Neuronal stem cell (in vitro differentiated cells): Measurements from ENCODE around the gene NRG4.
"Not testable (repeated sequence)": the region's sequence is repeated elsewhere in the genome, so short reads cannot be mapped to it uniquely, and the experiment has no call there.

ENCODE experiments used
- DNase-seq: peaks from one replicate; pipeline ENCODE4 v3.0.0-alpha.2; 2013; ENCODE audit warnings: low spot score
- H2AFZ ChIP-seq: one replicate; pipeline ENCODE4 v1.6.1; 2013; ENCODE audit warnings: mild to moderate bottlenecking, low read length, inconsistent platforms
- H2AK5ac ChIP-seq: 2 replicates; pipeline ENCODE4 v1.6.1; 2013; ENCODE audit warnings: low read depth, mild to moderate bottlenecking, inconsistent platforms, low read length, moderate library complexity, mixed read lengths
- H2BK120ac ChIP-seq: 2 replicates; pipeline ENCODE4 v1.6.1; 2013; ENCODE audit warnings: low read depth, mild to moderate bottlenecking, inconsistent platforms, low read length, moderate library complexity, mixed read lengths
- H2BK12ac ChIP-seq: one replicate; pipeline ENCODE4 v1.6.1; 2013; ENCODE audit warnings: low read length, inconsistent platforms
- H2BK15ac ChIP-seq: 2 replicates; pipeline ENCODE4 v1.6.1; 2013; ENCODE audit warnings: mild to moderate bottlenecking, low read length, inconsistent platforms, mixed read lengths
- H2BK5ac ChIP-seq: one replicate; pipeline ENCODE4 v1.6.1; 2013; ENCODE audit warnings: inconsistent platforms, mild to moderate bottlenecking, low read length, moderate library complexity
- H3K14ac ChIP-seq: one replicate; pipeline ENCODE4 v1.6.1; 2013; ENCODE audit warnings: low read length, inconsistent platforms
- H3K18ac ChIP-seq: 2 replicates; pipeline ENCODE4 v1.6.1; 2013; ENCODE audit warnings: low read length, inconsistent platforms
- H3K23ac ChIP-seq: 2 replicates; pipeline ENCODE4 v1.6.1; 2013; ENCODE audit warnings: low read depth, mild to moderate bottlenecking, mixed read lengths, low read length, inconsistent platforms; ENCODE audit not compliant: poor library complexity
- H3K27ac ChIP-seq: replicated peaks from 3 replicates; pipeline ENCODE4 v1.5.1; 2013; ENCODE audit warnings: low read length, inconsistent platforms
- H3K27me3 ChIP-seq, 3 experiments: 2 replicates each; pipeline ENCODE4 v1.6.1; 2013; ENCODE audit warnings: low read length in 3 of 3, mild to moderate bottlenecking in 2 of 3, inconsistent platforms in 1 of 3, low read depth in 1 of 3, mixed read lengths in 1 of 3, moderate library complexity in 1 of 3; ENCODE audit not compliant: control insufficient read depth in 3 of 3, insufficient read depth in 3 of 3
- H3K36me3 ChIP-seq, 2 donors: replicated peaks in 1 of 2; 2 replicates each; pipeline ENCODE4 v1.6.1; 2013; ENCODE audit warnings: low read length in 2 of 2; ENCODE audit not compliant: control insufficient read depth in 2 of 2, insufficient read depth in 2 of 2
- H3K4ac ChIP-seq: 2 replicates; pipeline ENCODE4 v1.6.1; 2013; ENCODE audit warnings: inconsistent platforms, mild to moderate bottlenecking, low read length, moderate library complexity
- H3K4me1 ChIP-seq, 2 donors: 1 replicate in 1 of 2; 2 replicates in 1 of 2; pipeline ENCODE4 v1.6.1; 2013; ENCODE audit warnings: low read length in 2 of 2, low read depth in 1 of 2; ENCODE audit not compliant: control insufficient read depth in 2 of 2, insufficient read depth in 1 of 2
- H3K4me2 ChIP-seq: one replicate; pipeline ENCODE4 v1.6.1; 2013; ENCODE audit warnings: mild to moderate bottlenecking, low read length, inconsistent platforms; ENCODE audit not compliant: insufficient read depth, poor library complexity, severe bottlenecking
- H3K4me3 ChIP-seq, 2 donors: 2 replicates each; pipeline ENCODE4 v1.5.1; 2013; ENCODE audit warnings: low read length in 2 of 2, mild to moderate bottlenecking in 2 of 2, inconsistent platforms in 1 of 2, moderate library complexity in 1 of 2
- H3K79me1 ChIP-seq: one replicate; pipeline ENCODE4 v1.6.1; 2013; ENCODE audit warnings: low read depth, mild to moderate bottlenecking, inconsistent platforms, low read length, moderate library complexity
- H3K9ac ChIP-seq: one replicate; pipeline ENCODE4 v1.6.1; 2013; ENCODE audit warnings: mild to moderate bottlenecking, low read depth, low read length, inconsistent platforms; ENCODE audit not compliant: poor library complexity
- H3K9me3 ChIP-seq, 2 donors: replicated peaks in 1 of 2; 2 replicates each; pipeline versions ENCODE3 to v1.6.1; 2013; ENCODE audit warnings: low read length in 2 of 2, mild to moderate bottlenecking in 2 of 2, inconsistent platforms in 1 of 2, low read depth in 1 of 2, mixed read lengths in 1 of 2, moderate library complexity in 1 of 2; ENCODE audit not compliant: control insufficient read depth in 2 of 2, insufficient read depth in 1 of 2
- H4K8ac ChIP-seq: one replicate; pipeline ENCODE4 v1.6.1; 2013; ENCODE audit warnings: low read depth, mild to moderate bottlenecking, inconsistent platforms, low read length, moderate library complexity
- H4K91ac ChIP-seq: one replicate; pipeline ENCODE4 v1.6.1; 2013; ENCODE audit warnings: low read length, low read depth, mild to moderate bottlenecking, inconsistent platforms; ENCODE audit not compliant: poor library complexity
- WGBS, 2 donors: extraction: QIAGEN DNeasy Blood & Tissue Kit; methylation state at CpG; one replicate each; pipeline ENCODE4 v1.1.7; 2013; ENCODE audit warnings: missing lambda C conversion rate in 2 of 2, mixed read lengths in 1 of 2; ENCODE audit not compliant: insufficient read length in 2 of 2, insufficient replicate concordance in 1 of 2; ENCODE audit errors: extremely low coverage in 2 of 2; 5-methylcytosine and 5-hydroxymethylcytosine counted together

The NRG4 gene

GRCh38 chr15:76013470-76013869 lies 1.2 kb upstream of the NRG4 start:
- no CpG with 5 or more reads among the region's 4 CpGs for WGBS, 2 donors
- H3K27me3 ChIP-seq, H3K9me3 ChIP-seq, H2AK5ac ChIP-seq, H3K4me1 ChIP-seq, H3K4me3 ChIP-seq, H3K23ac ChIP-seq, H3K18ac ChIP-seq, H4K8ac ChIP-seq, H2BK12ac ChIP-seq, H2BK120ac ChIP-seq, H2AFZ ChIP-seq, DNase-seq, H3K79me1 ChIP-seq, H3K27ac ChIP-seq, H3K4me2 ChIP-seq, H3K4ac ChIP-seq, H2BK15ac ChIP-seq, H2BK5ac ChIP-seq, H4K91ac ChIP-seq, H3K36me3 ChIP-seq, H3K14ac ChIP-seq, H3K9ac ChIP-seq: not testable (repeated sequence)

DNA sequence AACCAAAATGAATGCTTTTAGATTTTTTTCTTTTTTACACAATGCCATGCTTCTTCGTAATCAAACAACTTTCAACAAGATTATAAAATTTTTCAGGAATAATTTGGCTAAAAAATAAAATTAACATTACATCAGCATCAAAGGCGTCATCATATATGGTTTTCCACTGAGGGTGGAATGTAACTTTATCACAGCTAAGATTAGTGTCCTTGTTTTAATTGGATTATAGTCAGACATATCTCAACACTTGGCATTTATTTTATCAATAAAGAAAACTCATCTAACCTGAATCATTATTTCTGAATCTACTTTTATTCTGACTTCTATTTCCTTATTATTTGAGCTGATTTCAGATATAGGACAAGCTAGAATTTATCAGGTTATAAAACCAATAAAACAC lies 1.6 kb downstream of the NRG4 start:
- Histone ChIP-seq H2BK12ac (no peak overlapping the region), H2AK5ac (no peak overlapping the region), H3K36me3 (no peaks in the 10 kb centered on the region), H4K91ac (no peak overlapping the region), H2AFZ (no peak overlapping the region), H3K27me3 (no peaks in the 10 kb centered on the region), H3K18ac (no peak overlapping the region), H2BK5ac (no peak overlapping the region), H4K8ac (no peak overlapping the region), H3K4me1 (no peaks in the 10 kb centered on the region), H3K14ac (no peak overlapping the region), H3K4me2 (no peak overlapping the region), H3K9ac (no peak overlapping the region), H2BK120ac (no peak overlapping the region), H3K23ac (no peak overlapping the region), H2BK15ac (no peak overlapping the region), H3K4me3 (no peak overlapping the region), H3K79me1 (no peaks in the 10 kb centered on the region), H3K4ac (no peak overlapping the region), H3K27ac (no peak overlapping the region), H3K9me3 (no peaks in the 10 kb centered on the region)
- no peak for DNase-seq
- WGBS, 2 donors = no CpG with 5 or more reads among the region's 2 CpGs

GRCh38 chr15:76006136-76006778 lies 6.0 kb downstream of the NRG4 start:
- no peaks in the 10 kb centered on the region for H3K4me1 ChIP-seq
- DNase-seq = no peak
- H3K4me2 ChIP-seq = no peak overlapping the region
- H4K91ac ChIP-seq = no peak overlapping the region
- H3K9me3 ChIP-seq = no peaks in the 10 kb centered on the region
- no peaks in the 10 kb centered on the region for H3K79me1 ChIP-seq
- H3K23ac ChIP-seq = no peak overlapping the region
- H3K14ac ChIP-seq = no peak overlapping the region
- no peak overlapping the region for H4K8ac ChIP-seq
- no peak overlapping the region for H2BK12ac ChIP-seq
- WGBS, 2 donors = no CpG with 5 or more reads among the region's 2 CpGs
- H3K9ac ChIP-seq = no peak overlapping the region
- no peaks in the 10 kb centered on the region for H3K27me3 ChIP-seq
- no peak overlapping the region for H3K4me3 ChIP-seq
- no peak overlapping the region for H3K18ac ChIP-seq
- H2AK5ac ChIP-seq = no peak overlapping the region
- H3K27ac ChIP-seq = no peak overlapping the region
- no peak overlapping the region for H2BK120ac ChIP-seq
- H2BK5ac ChIP-seq = no peak overlapping the region
- no peak overlapping the region for H2BK15ac ChIP-seq
- H3K4ac ChIP-seq = no peak overlapping the region
- H2AFZ ChIP-seq = no peak overlapping the region
- no peaks in the 10 kb centered on the region for H3K36me3 ChIP-seq

DNA sequence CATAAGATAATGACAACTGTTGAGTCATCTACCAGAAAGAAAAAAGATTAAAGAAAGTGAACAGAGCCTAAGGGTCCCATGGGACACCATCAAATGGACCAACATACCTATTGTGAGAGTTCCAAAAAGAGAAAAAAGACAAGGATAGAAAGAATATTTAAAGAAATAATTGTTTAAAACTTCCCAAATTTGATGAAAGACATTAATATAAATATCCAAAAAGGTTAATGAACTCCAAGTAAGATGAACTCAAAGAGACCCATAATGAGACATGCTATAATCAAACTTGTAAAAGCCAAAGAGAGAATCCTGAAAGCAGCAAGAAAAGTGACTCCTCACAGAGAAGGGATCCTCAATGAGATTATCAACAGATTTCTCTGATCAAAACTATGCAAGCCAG lies 8.9 kb downstream of the NRG4 start:
- H2BK15ac ChIP-seq = no peak overlapping the region
- H2AFZ ChIP-seq = no peak overlapping the region
- H3K4me1 ChIP-seq = no peaks in the 10 kb centered on the region
- no peak overlapping the region for H3K4ac ChIP-seq
- H3K14ac ChIP-seq = no peak overlapping the region
- DNase-seq = no peak
- no peak overlapping the region for H2AK5ac ChIP-seq
- no peak overlapping the region for H3K4me2 ChIP-seq
- no peak overlapping the region for H3K18ac ChIP-seq
- H3K36me3 ChIP-seq = no peaks in the 10 kb centered on the region
- no peak overlapping the region for H3K27ac ChIP-seq
- H3K9me3 ChIP-seq = no peaks in the 10 kb centered on the region
- H2BK12ac ChIP-seq = no peak overlapping the region
- H2BK5ac ChIP-seq = no peak overlapping the region
- H3K4me3 ChIP-seq = no peak overlapping the region
- no peak overlapping the region for H4K91ac ChIP-seq
- H2BK120ac ChIP-seq = no peak overlapping the region
- no peak overlapping the region for H3K23ac ChIP-seq
- H3K27me3 ChIP-seq = no peaks in the 10 kb centered on the region
- H3K79me1 ChIP-seq = no peaks in the 10 kb centered on the region
- H4K8ac ChIP-seq = no peak overlapping the region
- no peak overlapping the region for H3K9ac ChIP-seq
